Panc1 (cell line): ENCODE data around the gene CD44. TPM values are rescaled to one million over a fixed set of nuclear protein-coding genes. Genes with fewer than 3 reads are reported as not detected.
A peak's percentile ranks its signal among the peaks of the same experiment; 100 is the strongest.

ENCODE experiments used
- ATAC-seq: fragments of 200-7000 bp; cut with Tn5 transposase; 2 replicates; pipeline ENCODE4 v1.9.1; 2020; ENCODE audit warnings: mild to moderate bottlenecking, moderate library complexity
- BruUV-seq: library from RNA; stranded (reverse); fragments of 400-500 nt; replicated peaks from 2 replicates; lab custom pipeline; 2021; lab: Mats Ljungman, UMichigan
- CTCF ChIA-PET: fragments of 300-600 bp; sonication (Branson Sonifier 250); formaldehyde crosslinking; loops from one replicate; lab custom pipeline; 2022; ENCODE audit warnings: antibody characterized with exemption; lab: Charles Lee
- POLR2A ChIA-PET: fragments of 300-600 bp; sonication (Branson Sonifier 250); formaldehyde crosslinking; loops from one replicate; lab custom pipeline; 2022; ENCODE audit warnings: antibody characterized with exemption; lab: Charles Lee
- DNase-seq: peaks from one replicate; pipeline ENCODE4 v3.0.0-alpha.2; 2010; ENCODE audit warnings: low read depth, low spot score
- H3K27ac ChIP-seq: 2 replicates; pipeline ENCODE4 v1.5.1; 2011; ENCODE audit warnings: mild to moderate bottlenecking, low read length, inconsistent platforms
- H3K27me3 ChIP-seq: fragments of 200-500 bp; sonication (Bioruptor generic); 2 replicates; pipeline ENCODE4 v1.6.0; 2014; ENCODE audit warnings: low read length, inconsistent platforms; ENCODE audit not compliant: control insufficient read depth, insufficient read depth
- H3K36me3 ChIP-seq: fragments of 200-500 bp; sonication (Bioruptor generic); 2 replicates; pipeline ENCODE4 v1.5.1; 2014; ENCODE audit warnings: inconsistent platforms, mild to moderate bottlenecking, low read length, moderate library complexity; ENCODE audit not compliant: control insufficient read depth, insufficient read depth
- H3K4me1 ChIP-seq: 2 replicates; pipeline ENCODE4 v1.5.1; 2011; ENCODE audit warnings: inconsistent platforms, mild to moderate bottlenecking, low read length, moderate library complexity; ENCODE audit not compliant: control insufficient read depth, insufficient read depth
- H3K4me3 ChIP-seq, 2 experiments: 2 replicates each; pipeline ENCODE4 v1.5.1; 2011 to 2012; ENCODE audit warnings: low read depth in 2 of 2, low read length in 2 of 2, mild to moderate bottlenecking in 2 of 2, inconsistent platforms in 1 of 2, moderate library complexity in 1 of 2
- H3K9me3 ChIP-seq: fragments of 200-500 bp; sonication (Bioruptor generic); 2 replicates; pipeline ENCODE4 v1.5.1; 2014; ENCODE audit warnings: low read depth, mild to moderate bottlenecking, inconsistent platforms, low read length, moderate library complexity; ENCODE audit not compliant: control insufficient read depth, insufficient read depth
- POLR2AphosphoS5 ChIP-seq: IDR thresholded peaks from 2 replicates; pipeline ENCODE4 v1.6.1; 2012; ENCODE audit warnings: mild to moderate bottlenecking, low read depth, low read length, moderate library complexity
- REST ChIP-seq, 2 experiments: IDR thresholded peaks; 2 replicates each; pipeline ENCODE4 v1.6.1; 2011 to 2012; ENCODE audit warnings: low read depth in 2 of 2, control low read depth in 1 of 2, low read length in 1 of 2, mild to moderate bottlenecking in 1 of 2, moderate library complexity in 1 of 2; ENCODE audit not compliant: insufficient read depth in 1 of 2
- SIN3A ChIP-seq: IDR thresholded peaks from 2 replicates; pipeline ENCODE4 v1.6.1; 2012; ENCODE audit warnings: low read depth, mild to moderate bottlenecking, low read length, moderate library complexity, borderline replicate concordance; ENCODE audit not compliant: insufficient read depth
- TCF7L2 ChIP-seq: IDR thresholded peaks from 2 replicates; pipeline ENCODE4 v1.6.1; 2011; ENCODE audit warnings: mild to moderate bottlenecking, low read depth, low read length, inconsistent platforms
- in situ Hi-C: cut with HindIII; loops from 2 replicates; pipeline ENCODE4 v1.10.0; 2016; ENCODE audit warnings: low sequenced_read_pairs, low pct_unique_long_range_greater_than_20kb
- intact Hi-C: fragments of 100-400 bp; cut with micrococcal nuclease; formaldehyde crosslinking; loops from one replicate; pipeline ENCODE4 v1.10.0; 2022; ENCODE audit not compliant: unreplicated experiment
- total RNA-seq: library from RNA; stranded (reverse); gene quantifications from one replicate; pipeline ENCODE4 v1.2.1, GENCODE V29; 2021; ENCODE audit not compliant: unreplicated experiment
- TF ChIP-seq, protein P1 (sequence below): fragments of 450-650 bp; IDR thresholded peaks from 2 replicates; pipeline ENCODE4 v1.5.1; 2017; ENCODE audit warnings: mild to moderate bottlenecking

Gene CD44
- total RNA-seq, 1 experiment from 2014 or later = 1,819 TPM

- in situ Hi-C loops = no loop called here
- 0 out of 2 replicates have a peak, but pooled peaks have one; percentile 23 for ATAC-seq
Measured at GRCh38 chr11:35105319-35106079, 33.5 kb upstream of the CD44 start.

DNA sequence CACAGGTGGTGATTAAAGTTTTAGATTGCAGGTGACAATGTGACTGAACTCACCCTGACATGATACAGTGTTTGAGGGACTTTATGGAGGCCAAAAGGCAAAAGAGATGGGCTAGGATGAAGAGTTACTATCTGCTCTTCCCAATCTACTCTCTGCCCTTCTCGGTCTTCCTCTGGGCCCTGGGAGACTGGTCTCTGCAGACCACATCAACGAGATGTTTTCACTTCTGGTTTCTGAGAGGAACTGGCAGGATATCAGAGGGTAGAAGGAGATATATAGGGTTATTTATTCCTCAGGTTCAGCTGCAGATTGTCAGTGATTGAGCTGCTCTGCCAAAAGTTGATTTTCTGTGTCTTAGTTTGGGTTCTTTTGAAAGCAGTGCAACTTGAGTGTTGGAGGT is 32.4 kb upstream of the CD44 start:
- no peaks in the 10 kb centered on the region for H3K9me3 ChIP-seq
- no TSS peak for BruUV-seq
- ChIA-PET CTCF (no interaction called here), POLR2A (no interaction called here)
- TF ChIP-seq, protein P1, sequence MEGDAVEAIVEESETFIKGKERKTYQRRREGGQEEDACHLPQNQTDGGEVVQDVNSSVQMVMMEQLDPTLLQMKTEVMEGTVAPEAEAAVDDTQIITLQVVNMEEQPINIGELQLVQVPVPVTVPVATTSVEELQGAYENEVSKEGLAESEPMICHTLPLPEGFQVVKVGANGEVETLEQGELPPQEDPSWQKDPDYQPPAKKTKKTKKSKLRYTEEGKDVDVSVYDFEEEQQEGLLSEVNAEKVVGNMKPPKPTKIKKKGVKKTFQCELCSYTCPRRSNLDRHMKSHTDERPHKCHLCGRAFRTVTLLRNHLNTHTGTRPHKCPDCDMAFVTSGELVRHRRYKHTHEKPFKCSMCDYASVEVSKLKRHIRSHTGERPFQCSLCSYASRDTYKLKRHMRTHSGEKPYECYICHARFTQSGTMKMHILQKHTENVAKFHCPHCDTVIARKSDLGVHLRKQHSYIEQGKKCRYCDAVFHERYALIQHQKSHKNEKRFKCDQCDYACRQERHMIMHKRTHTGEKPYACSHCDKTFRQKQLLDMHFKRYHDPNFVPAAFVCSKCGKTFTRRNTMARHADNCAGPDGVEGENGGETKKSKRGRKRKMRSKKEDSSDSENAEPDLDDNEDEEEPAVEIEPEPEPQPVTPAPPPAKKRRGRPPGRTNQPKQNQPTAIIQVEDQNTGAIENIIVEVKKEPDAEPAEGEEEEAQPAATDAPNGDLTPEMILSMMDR = no peak
- TF ChIP-seq REST (IDR thresholded peaks at IDR 0.05; ENCODE audit: insufficient read depth in 1 of 2, low read depth in 2 of 2, low read length in 1 of 2) = no peak
- no peak for TF ChIP-seq TCF7L2
- no peak for TF ChIP-seq SIN3A
- TF ChIP-seq POLR2AphosphoS5 = no peak
- peak overlapping the region; percentile 88 for H3K27ac ChIP-seq
- ATAC-seq (no peak), DNase-seq (no peak)
- no peak overlapping the region for H3K4me3 ChIP-seq
- no peaks in the 10 kb centered on the region for H3K27me3 ChIP-seq
- H3K36me3 ChIP-seq = no peaks in the 10 kb centered on the region
- in situ Hi-C loops (no loop called here), intact Hi-C loops (no loop called here)
- peaks cover 4% of the 10 kb centered on the region for H3K4me1 ChIP-seq

More at GRCh38 chr11:35105319-35106079, 33.5 kb upstream of the CD44 start:
- intact Hi-C loops = no loop called here
- Histone ChIP-seq H3K4me3 (no peak overlapping the region), H3K27ac (peak overlapping the region; percentile 88), H3K4me1 (0 out of 2 replicates have a peak, but pooled peaks cover 3% of the 10 kb centered on the region), H3K9me3 (no peaks in the 10 kb centered on the region), H3K36me3 (no peaks in the 10 kb centered on the region), H3K27me3 (no peaks in the 10 kb centered on the region)
- DNase-seq = no peak
- BruUV-seq = no TSS peak
- ChIA-PET POLR2A (no interaction called here), CTCF (no interaction called here)
- TF ChIP-seq TCF7L2 (no peak), POLR2AphosphoS5 (no peak), REST (IDR thresholded peaks at IDR 0.05; ENCODE audit: insufficient read depth in 1 of 2, low read depth in 2 of 2, low read length in 1 of 2) (no peak), SIN3A (no peak)
- TF ChIP-seq, protein P1 = no peak
